Esophagus squamous epithelium (tissue), 5 donors: ENCODE data around the gene MTCH2. TPM values are rescaled to one million over a fixed set of nuclear protein-coding genes. Genes with fewer than 3 reads are reported as not detected.
"Not testable (repeated sequence)": the region's sequence is repeated elsewhere in the genome, so short reads cannot be mapped to it uniquely, and the experiment has no call there.

Experiments used
- DNase-seq: peaks from one replicate; lab custom pipeline; 2025; lab: John Stamatoyannopoulos, UW
- H3K27ac ChIP-seq, 4 donors: fragments of 200-600 bp; sonication (generic); one replicate each; pipeline ENCODE4 v1.5.1; 2016 to 2019; ENCODE audit warnings: mild to moderate bottlenecking in 1 of 4
- H3K27me3 ChIP-seq, 4 donors: fragments of 200-600 bp; sonication (generic); 1 replicate in 3 of 4; 2 replicates in 1 of 4; pipeline versions ENCODE4 v1.5.1 to v1.6.0; 2017 to 2021; ENCODE audit warnings: antibody characterized with exemption in 1 of 4
- H3K36me3 ChIP-seq, 3 donors: fragments of 200-600 bp; sonication (generic); one replicate each; pipeline ENCODE4 v1.5.1; 2016 to 2019
- H3K4me1 ChIP-seq, 3 donors: fragments of 200-600 bp; sonication (generic); one replicate each; pipeline ENCODE4 v1.5.1; 2017 to 2019
- H3K4me3 ChIP-seq, 4 donors: fragments of 200-600 bp; sonication (generic); 1 replicate in 3 of 4; 2 replicates in 1 of 4; pipeline ENCODE4 v1.5.1; 2016 to 2019; ENCODE audit warnings: mild to moderate bottlenecking in 2 of 4, moderate library complexity in 1 of 4
- H3K9me3 ChIP-seq, 3 donors: fragments of 200-600 bp; sonication (generic); one replicate each; pipeline ENCODE4 v1.5.1; 2016 to 2019
- CTCF ChIP-seq, 6 experiments: fragments of 450-650 bp in 4 of 6; fragments of 200-600 bp in 2 of 6; sonication (generic) in 2 of 6; IDR thresholded peaks; one replicate each; pipeline ENCODE4 v1.5.1; 2016 to 2019; ENCODE audit warnings: antibody characterized with exemption in 6 of 6, mild to moderate bottlenecking in 4 of 6, moderate library complexity in 4 of 6
- POLR2A ChIP-seq, 4 donors: fragments of 450-650 bp; IDR thresholded peaks; one replicate each; pipeline ENCODE4 v1.6.1; 2017; ENCODE audit warnings: antibody characterized with exemption in 4 of 4, mild to moderate bottlenecking in 4 of 4, moderate library complexity in 3 of 4
- WGBS, 2 donors: methylation state at CpG; one replicate each; pipeline ENCODE4 v1.1.5; 2018; 5-methylcytosine and 5-hydroxymethylcytosine counted together
- intact Hi-C: fragments of 100-400 bp; cut with DNase I; formaldehyde crosslinking; loops from one replicate; pipeline ENCODE4 v1.15.0; 2022
- total RNA-seq, 4 donors: library from RNA; depleted of rRNA; stranded (reverse); fragments of >200 nt; gene quantifications; one replicate each; pipeline ENCODE4 v1.1.0, GENCODE V29; 2016
- donor health status: DM: yes; HTN: yes; CAD: no.

The MTCH2 gene
- 10 to 100 TPM; 44.5 to 67.2 (median 53.9) TPM for total RNA-seq

GRCh38 chr11:47642099-47642855 lies at the start of gene MTCH2:
Gene MTCH2 (minus strand): TSS chr11:47642559. CDS start chr11:47642465, 94 bp downstream.
- Histone ChIP-seq H3K27me3 (no peaks in the 10 kb centered on the region), H3K36me3 (peaks cover 0 to 24% (median 2%) of the 10 kb centered on the region in 3 donors), H3K4me1 (peaks cover 6 to 24% (median 16%) of the 10 kb centered on the region in 3 donors), H3K4me3 (peak within 1 kb of the TSS; percentile 69 to 97 (median 80)), H3K9me3 (no peaks in the 10 kb centered on the region), H3K27ac (peak within 1 kb of the TSS; percentile 95 to 99 (median 95))
- WGBS, 2 donors: 0 to 3% methylated on average over 5 to 18 of the region's 78 CpGs
- DNase-seq: peak; percentile 72
- TF ChIP-seq CTCF (IDR thresholded peaks at IDR 0.05) (peak; percentile 15 to 65 (median 37)), POLR2A (IDR thresholded peaks at IDR 0.05) (peak in 3 of 4 donors; percentile 64 to 85 (median 69))
- intact Hi-C loops: no loop called here

GRCh38 chr11:47691979-47692378 lies 49.6 kb upstream of the MTCH2 start:
- H3K4me3 ChIP-seq: no peak overlapping the region
- intact Hi-C loops: no loop called here
- no peak overlapping the region for H3K27ac ChIP-seq
- no peak for DNase-seq
- H3K27me3 ChIP-seq: no peaks in the 10 kb centered on the region
- H3K4me1 ChIP-seq: no peaks in the 10 kb centered on the region
- WGBS, 2 donors: 56 to 65% methylated on average over 2 of the region's 2 CpGs
- H3K36me3 ChIP-seq: no peaks in the 10 kb centered on the region
- no peaks in the 10 kb centered on the region for H3K9me3 ChIP-seq
- no peak for TF ChIP-seq POLR2A (IDR thresholded peaks at IDR 0.05)
- TF ChIP-seq CTCF (IDR thresholded peaks at IDR 0.05): no peak

GRCh38 chr11:47689480-47689879 lies 47.1 kb upstream of the MTCH2 start:
- Histone ChIP-seq H3K36me3 (no peaks in the 10 kb centered on the region), H3K27ac (no peak overlapping the region), H3K4me3 (no peak overlapping the region), H3K9me3 (no peaks in the 10 kb centered on the region), H3K4me1 (no peaks in the 10 kb centered on the region), H3K27me3 (no peaks in the 10 kb centered on the region)
- no peak for DNase-seq
- WGBS, 2 donors: 63 to 95% methylated on average over 4 of the region's 5 CpGs
- intact Hi-C loops: no loop called here
- TF ChIP-seq CTCF (IDR thresholded peaks at IDR 0.05) (no peak), POLR2A (IDR thresholded peaks at IDR 0.05) (no peak)

- no peak for DNase-seq
- TF ChIP-seq CTCF (IDR thresholded peaks at IDR 0.05) (no peak), POLR2A (IDR thresholded peaks at IDR 0.05) (no peak)
- intact Hi-C loops: no loop called here
- Histone ChIP-seq H3K4me1 (no peaks in the 10 kb centered on the region), H3K27ac (no peak overlapping the region), H3K9me3 (no peaks in the 10 kb centered on the region), H3K27me3 (no peaks in the 10 kb centered on the region), H3K36me3 (no peaks in the 10 kb centered on the region), H3K4me3 (no peak overlapping the region)
- WGBS, 2 donors: 96 to 97% methylated on average over 1 to 2 of the region's 2 CpGs
Measured at GRCh38 chr11:47688991-47689390, 46.6 kb upstream of the MTCH2 start.

GRCh38 chr11:47688111-47688510 lies 45.8 kb upstream of the MTCH2 start:
- Histone ChIP-seq H3K27me3 (no peaks in the 10 kb centered on the region), H3K4me3 (no peak overlapping the region), H3K36me3 (no peaks in the 10 kb centered on the region), H3K27ac (no peak overlapping the region), H3K4me1 (no peaks in the 10 kb centered on the region), H3K9me3 (no peaks in the 10 kb centered on the region)
- intact Hi-C loops: no loop called here
- WGBS, 2 donors: 86 to 89% methylated on average over 4 of the region's 4 CpGs
- TF ChIP-seq CTCF (IDR thresholded peaks at IDR 0.05): no peak
- TF ChIP-seq POLR2A (IDR thresholded peaks at IDR 0.05): no peak
- no peak for DNase-seq

- H3K4me3 ChIP-seq, intact Hi-C loops, H3K27ac ChIP-seq, H3K4me1 ChIP-seq, DNase-seq, H3K9me3 ChIP-seq, H3K36me3 ChIP-seq, H3K27me3 ChIP-seq: not testable (repeated sequence)
- WGBS, 2 donors: 83 to 92% methylated on average over 2 of the region's 3 CpGs
Measured at GRCh38 chr11:47686704-47687103, 44.3 kb upstream of the MTCH2 start.
